ENCODE data around the gene MEX3B.

MEX3B gene

GRCh38 chr15:82045892-82046665 is at the start of gene MEX3B:
Gene MEX3B, minus strand, starts transcription at chr15:82046018. Its CDS starts 313 bp downstream, at chr15:82045705.
- peak; percentile 90 for DNase-seq (ENCODE audit: low spot score)

GRCh38 chr15:82093774-82094211 is 48.0 kb upstream of the MEX3B start:
- peak; percentile 71 for DNase-seq (ENCODE audit: low spot score)

- no peak for DNase-seq (ENCODE audit: low spot score)
Measured at GRCh38 chr15:82093325-82093724, 47.5 kb upstream of the MEX3B start.

- DNase-seq (ENCODE audit: low spot score), result no peak
Measured at GRCh38 chr15:82091636-82092140, 45.9 kb upstream of the MEX3B start.

GRCh38 chr15:82086243-82086995 is 40.6 kb upstream of the MEX3B start:
- no peak for DNase-seq (ENCODE audit: low spot score)

GRCh38 chr15:82081914-82082762 is 36.3 kb upstream of the MEX3B start:
- DNase-seq (ENCODE audit: low spot score), result no peak

GRCh38 chr15:82080774-82081173 is 35.0 kb upstream of the MEX3B start:
- no peak for DNase-seq (ENCODE audit: low spot score)

GRCh38 chr15:82079736-82080135 is 33.9 kb upstream of the MEX3B start:
- DNase-seq (ENCODE audit: low spot score), result no peak

- DNase-seq (ENCODE audit: low spot score), result no peak
Measured at GRCh38 chr15:82074610-82075009, 28.8 kb upstream of the MEX3B start.

- DNase-seq (ENCODE audit: low spot score), result no peak
Measured at GRCh38 chr15:82072926-82073537, 27.2 kb upstream of the MEX3B start.

- DNase-seq (ENCODE audit: low spot score), result no peak
Measured at GRCh38 chr15:82066455-82066854, 20.6 kb upstream of the MEX3B start.

- DNase-seq (ENCODE audit: low spot score), result peak; percentile 39
Measured at GRCh38 chr15:82064824-82065223, 19.0 kb upstream of the MEX3B start.

GRCh38 chr15:82062479-82063454 is 16.9 kb upstream of the MEX3B start:
- DNase-seq (ENCODE audit: low spot score), result no peak

GRCh38 chr15:82060817-82061216 is 15.0 kb upstream of the MEX3B start:
- no peak for DNase-seq (ENCODE audit: low spot score)

- no peak for DNase-seq (ENCODE audit: low spot score)
Measured at GRCh38 chr15:82058517-82059204, 12.8 kb upstream of the MEX3B start.

GRCh38 chr15:82058026-82058425 is 12.2 kb upstream of the MEX3B start:
- DNase-seq (ENCODE audit: low spot score), result no peak

GRCh38 chr15:82056958-82057823 is 11.4 kb upstream of the MEX3B start:
- no peak for DNase-seq (ENCODE audit: low spot score)

GRCh38 chr15:82052751-82053150 is 6.9 kb upstream of the MEX3B start:
- no peak for DNase-seq (ENCODE audit: low spot score)

GRCh38 chr15:82051664-82052063 is 5.8 kb upstream of the MEX3B start:
- peak; percentile 88 for DNase-seq (ENCODE audit: low spot score)

Measured in kidney capillary endothelial cell (primary cell).